ENCODE data around the gene HINT2. TPM values are rescaled to one million over a fixed set of nuclear protein-coding genes. Genes with fewer than 3 reads are reported as not detected.

HINT2 gene
- total RNA-seq, 1 donor from 2014 or later = 30.7 TPM

DNA sequence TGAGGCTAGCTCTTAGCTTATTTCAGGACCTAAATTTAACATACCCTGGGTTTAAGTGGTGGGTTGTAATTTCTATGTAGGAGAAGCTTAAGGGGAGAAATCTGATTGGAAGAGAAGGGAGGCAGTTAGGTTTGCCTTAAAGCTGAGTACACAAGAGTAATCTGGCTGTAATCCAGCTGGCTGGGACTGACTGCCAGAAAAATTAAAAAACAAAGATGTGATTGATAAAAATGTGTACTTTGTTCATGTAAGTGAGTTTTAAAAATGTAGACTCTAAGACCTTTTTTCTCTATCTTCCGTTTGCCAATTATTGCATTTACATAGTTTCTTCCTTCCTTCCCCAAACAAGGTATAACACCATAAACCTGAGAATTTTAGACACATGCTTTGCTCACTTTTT is 43.3 kb downstream of the HINT2 start:
- H3K36me3 Mint-ChIP-seq = no peaks in the 10 kb centered on the region
- H3K9me3 Mint-ChIP-seq = no peaks in the 10 kb centered on the region
- H3K4me3 Mint-ChIP-seq = no peak overlapping the region
- no peaks in the 10 kb centered on the region for H3K27me3 Mint-ChIP-seq (ENCODE audit: low read depth)
- H3K27ac Mint-ChIP-seq = no peak overlapping the region
- no peak for DNase-seq (ENCODE audit: low spot score in 2 of 2, unreplicated experiment in 2 of 2)
- H3K4me1 Mint-ChIP-seq = peaks cover 8% of the 10 kb centered on the region
- TF ChIP-seq, protein P1, sequence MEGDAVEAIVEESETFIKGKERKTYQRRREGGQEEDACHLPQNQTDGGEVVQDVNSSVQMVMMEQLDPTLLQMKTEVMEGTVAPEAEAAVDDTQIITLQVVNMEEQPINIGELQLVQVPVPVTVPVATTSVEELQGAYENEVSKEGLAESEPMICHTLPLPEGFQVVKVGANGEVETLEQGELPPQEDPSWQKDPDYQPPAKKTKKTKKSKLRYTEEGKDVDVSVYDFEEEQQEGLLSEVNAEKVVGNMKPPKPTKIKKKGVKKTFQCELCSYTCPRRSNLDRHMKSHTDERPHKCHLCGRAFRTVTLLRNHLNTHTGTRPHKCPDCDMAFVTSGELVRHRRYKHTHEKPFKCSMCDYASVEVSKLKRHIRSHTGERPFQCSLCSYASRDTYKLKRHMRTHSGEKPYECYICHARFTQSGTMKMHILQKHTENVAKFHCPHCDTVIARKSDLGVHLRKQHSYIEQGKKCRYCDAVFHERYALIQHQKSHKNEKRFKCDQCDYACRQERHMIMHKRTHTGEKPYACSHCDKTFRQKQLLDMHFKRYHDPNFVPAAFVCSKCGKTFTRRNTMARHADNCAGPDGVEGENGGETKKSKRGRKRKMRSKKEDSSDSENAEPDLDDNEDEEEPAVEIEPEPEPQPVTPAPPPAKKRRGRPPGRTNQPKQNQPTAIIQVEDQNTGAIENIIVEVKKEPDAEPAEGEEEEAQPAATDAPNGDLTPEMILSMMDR (IDR thresholded peaks at IDR 0.05; ENCODE audit: unreplicated experiment) = no peak

DNA sequence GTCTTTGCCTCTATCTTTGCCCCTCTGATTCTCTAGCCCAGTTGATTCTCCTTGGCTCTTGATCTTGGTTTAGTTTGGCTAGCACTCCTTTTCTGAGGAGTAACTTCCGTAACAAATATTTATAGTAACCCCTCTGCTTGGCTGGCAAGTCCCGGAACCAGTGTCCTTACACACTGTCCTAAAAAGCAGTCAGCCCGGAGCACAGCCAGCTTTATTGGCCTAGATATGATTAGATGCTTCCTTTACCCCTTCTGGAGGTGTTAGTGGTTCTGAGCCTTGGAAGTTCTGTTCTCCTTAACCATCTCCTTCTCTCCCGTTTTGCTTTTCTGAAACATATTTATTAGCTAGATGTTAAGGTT is 43.8 kb downstream of the HINT2 start:
- H3K36me3 Mint-ChIP-seq = no peaks in the 10 kb centered on the region
- DNase-seq (ENCODE audit: low spot score in 2 of 2, unreplicated experiment in 2 of 2) = no peak
- TF ChIP-seq, protein P1 (IDR thresholded peaks at IDR 0.05; ENCODE audit: unreplicated experiment) = no peak

DNA sequence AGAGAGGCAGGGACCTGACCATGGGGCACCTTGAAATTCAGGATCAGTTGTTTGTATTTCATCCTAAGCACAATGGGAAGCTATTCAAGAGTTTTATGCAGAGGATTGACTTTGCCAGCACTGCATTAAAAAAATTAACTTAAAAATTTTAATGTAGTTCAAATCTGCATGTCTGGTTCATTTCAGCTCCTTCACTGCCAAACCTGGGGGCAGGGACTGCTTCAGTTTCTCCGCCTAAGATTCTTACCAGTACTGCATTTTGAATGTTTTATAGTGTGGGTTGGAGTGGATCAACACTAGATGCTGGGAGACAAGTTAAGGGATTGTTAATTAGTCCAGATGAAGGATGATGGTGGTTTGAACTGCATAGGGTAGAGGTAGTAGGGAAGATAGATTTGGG is 45.1 kb downstream of the HINT2 start:
- no peaks in the 10 kb centered on the region for H3K36me3 Mint-ChIP-seq
- TF ChIP-seq, protein P1 (IDR thresholded peaks at IDR 0.05; ENCODE audit: unreplicated experiment) = no peak
- no peak for DNase-seq (ENCODE audit: low spot score in 2 of 2, unreplicated experiment in 2 of 2)
- H3K9me3 Mint-ChIP-seq = no peaks in the 10 kb centered on the region
- no peaks in the 10 kb centered on the region for H3K4me1 Mint-ChIP-seq
- H3K27ac Mint-ChIP-seq = no peak overlapping the region
- H3K27me3 Mint-ChIP-seq (ENCODE audit: low read depth) = no peaks in the 10 kb centered on the region
- no peak overlapping the region for H3K4me3 Mint-ChIP-seq

More for the DNA sequence above, 43.8 kb downstream of the HINT2 start:
- H3K9me3 Mint-ChIP-seq = no peaks in the 10 kb centered on the region
- no peak overlapping the region for H3K4me3 Mint-ChIP-seq
- no peaks in the 10 kb centered on the region for H3K27me3 Mint-ChIP-seq (ENCODE audit: low read depth)
- H3K27ac Mint-ChIP-seq = no peak overlapping the region
- peaks cover 6% of the 10 kb centered on the region for H3K4me1 Mint-ChIP-seq

DNA sequence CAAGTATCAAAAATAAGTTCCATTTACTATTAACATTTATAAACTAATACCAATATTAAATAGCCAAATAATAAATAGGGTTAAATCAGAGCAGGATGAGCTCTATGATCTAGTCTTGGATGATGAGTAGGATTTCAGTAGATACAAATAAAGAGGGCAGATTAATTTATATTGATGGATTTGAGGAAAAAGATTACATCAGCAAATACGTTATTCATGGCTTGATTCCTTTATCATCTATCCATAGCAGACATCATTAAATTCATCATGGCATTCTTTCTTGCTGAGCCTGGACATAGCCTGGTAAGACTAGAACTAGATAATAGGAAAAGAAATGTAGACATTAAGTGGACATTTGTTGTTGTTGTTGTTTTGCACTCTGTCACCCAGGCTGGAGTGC is 47.4 kb downstream of the HINT2 start:
- Mint-ChIP-seq H3K36me3 (no peaks in the 10 kb centered on the region), H3K9me3 (no peaks in the 10 kb centered on the region), H3K27me3 (ENCODE audit: low read depth) (no peaks in the 10 kb centered on the region), H3K27ac (no peak overlapping the region), H3K4me1 (no peaks in the 10 kb centered on the region), H3K4me3 (no peak overlapping the region)
- no peak for DNase-seq (ENCODE audit: low spot score in 2 of 2, unreplicated experiment in 2 of 2)
- TF ChIP-seq, protein P1 (IDR thresholded peaks at IDR 0.05; ENCODE audit: unreplicated experiment) = no peak

DNA sequence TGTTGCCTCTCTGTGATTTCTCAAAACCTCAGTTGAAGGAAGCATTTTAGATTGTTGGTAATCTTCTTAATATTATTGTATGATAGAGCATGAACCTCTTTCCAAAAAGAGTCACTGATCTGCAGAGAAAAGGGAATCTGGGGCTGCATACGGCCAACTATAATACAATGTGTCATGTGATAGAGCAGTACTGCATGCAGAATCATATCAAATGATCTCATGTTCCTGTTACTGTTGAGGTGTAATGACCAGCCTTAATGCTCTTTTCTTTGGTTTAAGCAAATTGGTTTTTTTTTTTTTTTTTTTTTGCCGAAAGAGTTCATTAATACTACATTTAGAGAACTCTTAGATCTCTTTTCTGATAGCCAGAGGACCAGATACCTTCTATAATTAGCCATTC is 47.8 kb downstream of the HINT2 start:
- TF ChIP-seq, protein P1 (IDR thresholded peaks at IDR 0.05; ENCODE audit: unreplicated experiment) = no peak

DNA sequence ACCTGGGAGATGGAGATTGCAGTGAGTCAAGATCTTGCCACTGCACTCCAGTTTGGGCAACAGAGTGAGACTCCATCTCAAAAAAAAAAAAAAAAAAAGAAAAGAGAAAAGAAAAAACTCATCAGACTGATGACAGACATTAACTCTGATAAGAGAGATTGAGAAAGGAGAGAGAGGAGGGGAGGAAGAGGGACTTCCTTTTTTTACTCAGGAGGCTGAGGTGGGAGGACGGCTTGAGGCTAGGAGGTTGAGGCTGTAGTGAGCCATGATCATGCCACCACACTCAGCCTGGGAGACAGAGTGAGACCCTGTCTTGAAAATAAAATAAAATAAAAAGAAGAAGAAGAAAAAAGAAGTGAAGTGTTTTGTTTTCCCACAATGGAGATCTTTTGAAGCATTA is 51.0 kb downstream of the HINT2 start:
- Mint-ChIP-seq H3K27ac (no peak overlapping the region), H3K27me3 (ENCODE audit: low read depth) (no peaks in the 10 kb centered on the region), H3K36me3 (no peaks in the 10 kb centered on the region), H3K4me1 (peaks cover 10% of the 10 kb centered on the region), H3K9me3 (no peaks in the 10 kb centered on the region), H3K4me3 (no peak overlapping the region)
- TF ChIP-seq, protein P1 (IDR thresholded peaks at IDR 0.05; ENCODE audit: unreplicated experiment) = no peak
- no peak for DNase-seq (ENCODE audit: low spot score in 2 of 2, unreplicated experiment in 2 of 2)

More for the DNA sequence above, 47.8 kb downstream of the HINT2 start:
- H3K9me3 Mint-ChIP-seq = no peaks in the 10 kb centered on the region
- H3K4me1 Mint-ChIP-seq = no peaks in the 10 kb centered on the region
- no peak overlapping the region for H3K27ac Mint-ChIP-seq
- no peak for DNase-seq (ENCODE audit: low spot score in 2 of 2, unreplicated experiment in 2 of 2)
- no peaks in the 10 kb centered on the region for H3K36me3 Mint-ChIP-seq
- H3K4me3 Mint-ChIP-seq = no peak overlapping the region
- no peaks in the 10 kb centered on the region for H3K27me3 Mint-ChIP-seq (ENCODE audit: low read depth)

All from mesothelial cell of epicardium (in vitro differentiated cells).